Glomerular visceral epithelial cell (primary cell): Measurements from ENCODE around the gene EPHB1.

Source experiments
- DNase-seq: peaks from one replicate; pipeline ENCODE4 v3.0.0-alpha.2; 2016; ENCODE audit errors: extremely low spot score

The EPHB1 gene

GRCh38 chr3:134881305-134881704 lies 86.2 kb downstream of the EPHB1 start:
- DNase-seq = no peak

GRCh38 chr3:134883697-134884385 lies 88.8 kb downstream of the EPHB1 start:
- DNase-seq = no peak

GRCh38 chr3:134885877-134886621 lies 91.0 kb downstream of the EPHB1 start:
- peak; percentile 73 for DNase-seq

- no peak for DNase-seq
Measured at GRCh38 chr3:134886991-134887390, 91.9 kb downstream of the EPHB1 start.

- no peak for DNase-seq
Measured at GRCh38 chr3:134887536-134887935, 92.5 kb downstream of the EPHB1 start.

GRCh38 chr3:134892326-134892725 lies 97.3 kb downstream of the EPHB1 start:
- DNase-seq = no peak

GRCh38 chr3:134892761-134893160 lies 97.7 kb downstream of the EPHB1 start:
- no peak for DNase-seq

GRCh38 chr3:134894533-134894932 lies 99.5 kb downstream of the EPHB1 start:
- no peak for DNase-seq

GRCh38 chr3:134895181-134895580 lies 100.1 kb downstream of the EPHB1 start:
- no peak for DNase-seq

- DNase-seq = no peak
Measured at GRCh38 chr3:134896141-134896540, 101.1 kb downstream of the EPHB1 start.

- DNase-seq = no peak
Measured at GRCh38 chr3:134896696-134897095, 101.6 kb downstream of the EPHB1 start.

GRCh38 chr3:134897391-134898141 lies 102.5 kb downstream of the EPHB1 start:
- no peak for DNase-seq

- no peak for DNase-seq
Measured at GRCh38 chr3:134898181-134898754, 103.2 kb downstream of the EPHB1 start.

- no peak for DNase-seq
Measured at GRCh38 chr3:134899786-134900185, 104.7 kb downstream of the EPHB1 start.

- DNase-seq = no peak
Measured at GRCh38 chr3:134900482-134900881, 105.4 kb downstream of the EPHB1 start.

- DNase-seq = no peak
Measured at GRCh38 chr3:134901461-134901860, 106.4 kb downstream of the EPHB1 start.

GRCh38 chr3:134903837-134904236 lies 108.8 kb downstream of the EPHB1 start:
- DNase-seq = no peak

GRCh38 chr3:134904241-134904771 lies 109.2 kb downstream of the EPHB1 start:
- DNase-seq = peak; percentile 20

- peak; percentile 3 for DNase-seq
Measured at GRCh38 chr3:134904776-134905646, 110.0 kb downstream of the EPHB1 start.

GRCh38 chr3:134905647-134905935 lies 110.5 kb downstream of the EPHB1 start:
- DNase-seq = no peak

- no peak for DNase-seq
Measured at GRCh38 chr3:134908271-134908670, 113.2 kb downstream of the EPHB1 start.
